IPS DF 4.7 (cell line): ENCODE measurements around the gene DSCAM.

ENCODE experiments used
- DNase-seq: peaks from one replicate; pipeline ENCODE4 v3.0.0-alpha.2; 2013; ENCODE audit warnings: low spot score; ENCODE audit errors: extremely low read depth

DSCAM gene

DNA sequence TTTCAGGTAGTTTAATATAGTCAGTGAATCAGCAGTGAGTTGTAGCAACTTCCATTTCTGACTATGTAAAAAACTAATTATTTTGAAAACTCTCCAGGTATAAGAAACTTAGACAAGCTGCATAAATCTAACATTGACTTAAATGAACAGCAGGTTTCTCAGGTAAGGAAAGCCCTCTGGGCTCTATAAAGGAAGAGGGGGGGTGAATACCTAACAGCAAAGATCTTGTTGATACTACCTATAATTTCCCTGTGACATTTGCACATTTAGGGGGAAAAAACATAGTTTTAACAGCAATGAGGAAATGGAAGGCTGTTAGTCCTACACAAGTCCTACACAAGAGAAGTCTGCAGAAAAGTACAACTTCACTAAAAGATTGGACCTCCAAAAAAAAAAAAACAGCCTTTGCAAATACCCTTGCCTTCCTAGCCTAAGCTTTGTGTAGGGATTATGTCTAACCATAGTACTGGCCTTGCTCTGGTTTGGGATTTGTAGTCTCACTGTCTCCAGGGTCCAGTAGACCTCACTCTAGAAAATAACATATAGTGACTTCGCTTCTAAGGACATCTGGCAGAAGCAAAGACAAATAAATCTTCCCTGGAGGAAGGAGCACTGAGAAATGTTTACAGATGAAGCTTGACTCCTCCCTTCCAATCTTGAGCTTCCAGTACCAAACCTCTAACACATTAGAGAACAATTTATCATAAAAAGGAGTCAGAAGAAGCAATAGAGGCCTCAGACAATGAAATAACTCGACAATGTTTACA, 459.8 kb downstream of the DSCAM start:
- DNase-seq = no peak

DNA sequence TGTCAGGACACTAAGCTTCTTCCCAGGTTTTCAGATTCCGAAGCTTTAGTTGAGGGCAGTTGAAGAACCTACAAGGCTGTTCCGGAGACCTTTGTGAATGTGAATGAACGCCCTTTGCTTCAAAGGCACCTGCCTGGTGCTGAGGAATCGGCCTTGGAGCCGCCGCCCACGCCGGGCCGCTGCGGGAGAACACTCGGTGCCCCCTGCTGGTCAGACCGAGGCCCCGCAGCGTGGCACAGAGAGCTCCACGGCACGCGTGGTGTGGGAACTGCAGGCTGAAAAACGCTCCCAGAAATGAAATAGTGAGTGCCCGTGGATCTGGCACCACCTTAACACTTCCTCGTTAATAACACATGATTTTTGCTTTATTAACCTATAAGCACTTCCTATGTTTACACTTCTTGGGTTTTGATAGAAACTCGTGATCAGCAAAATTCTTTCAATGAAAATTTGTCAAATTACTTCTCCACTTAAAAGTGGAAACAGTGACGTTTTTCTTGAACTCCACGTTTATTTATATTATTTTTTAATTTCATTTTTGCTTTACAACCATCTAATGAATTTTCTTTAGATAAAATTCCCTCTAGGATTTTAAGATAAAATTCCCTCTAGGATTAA, 460.6 kb downstream of the DSCAM start:
- peak; percentile 14 for DNase-seq

DNA sequence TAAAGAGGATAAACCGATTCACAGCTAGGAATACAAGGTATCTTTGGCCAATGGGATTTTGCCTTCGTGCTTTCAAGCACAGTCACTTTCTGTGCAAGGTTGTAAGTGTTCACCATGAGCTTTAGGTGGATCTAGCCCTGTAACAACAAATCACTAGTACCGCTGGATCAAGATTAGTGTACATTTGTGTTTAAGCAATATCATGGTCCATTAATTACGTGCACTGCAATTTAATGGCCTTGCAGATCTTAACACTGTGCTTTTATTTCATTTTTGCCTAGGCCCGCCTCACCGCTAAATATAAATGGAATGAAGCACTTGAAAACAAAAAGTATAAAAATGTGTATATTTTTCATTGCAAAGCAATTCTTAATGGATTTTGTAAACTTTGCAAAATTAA, 461.1 kb downstream of the DSCAM start:
- no peak for DNase-seq

GRCh38 chr21:40383951-40384350, 463.0 kb downstream of the DSCAM start:
- DNase-seq = no peak

DNA sequence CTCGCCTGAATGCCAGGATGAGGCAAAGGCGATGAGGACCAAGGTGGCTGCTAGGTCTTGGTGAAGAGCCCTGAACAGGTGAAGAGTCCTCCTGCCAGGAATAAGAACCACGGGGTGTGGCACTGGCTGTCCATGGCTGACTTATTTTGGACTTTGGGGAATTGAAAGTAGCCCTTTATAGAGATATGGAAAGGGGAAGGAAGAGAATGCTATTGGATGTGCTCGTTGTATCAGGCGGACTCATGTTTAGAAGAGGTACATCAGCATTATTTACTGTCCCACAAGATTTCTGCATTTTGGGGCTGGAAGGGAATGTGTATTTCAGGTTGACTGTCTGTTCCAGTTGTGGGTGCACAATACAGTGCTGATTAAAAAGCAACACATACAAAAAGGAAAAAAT, 465.8 kb downstream of the DSCAM start:
- no peak for DNase-seq

DNA sequence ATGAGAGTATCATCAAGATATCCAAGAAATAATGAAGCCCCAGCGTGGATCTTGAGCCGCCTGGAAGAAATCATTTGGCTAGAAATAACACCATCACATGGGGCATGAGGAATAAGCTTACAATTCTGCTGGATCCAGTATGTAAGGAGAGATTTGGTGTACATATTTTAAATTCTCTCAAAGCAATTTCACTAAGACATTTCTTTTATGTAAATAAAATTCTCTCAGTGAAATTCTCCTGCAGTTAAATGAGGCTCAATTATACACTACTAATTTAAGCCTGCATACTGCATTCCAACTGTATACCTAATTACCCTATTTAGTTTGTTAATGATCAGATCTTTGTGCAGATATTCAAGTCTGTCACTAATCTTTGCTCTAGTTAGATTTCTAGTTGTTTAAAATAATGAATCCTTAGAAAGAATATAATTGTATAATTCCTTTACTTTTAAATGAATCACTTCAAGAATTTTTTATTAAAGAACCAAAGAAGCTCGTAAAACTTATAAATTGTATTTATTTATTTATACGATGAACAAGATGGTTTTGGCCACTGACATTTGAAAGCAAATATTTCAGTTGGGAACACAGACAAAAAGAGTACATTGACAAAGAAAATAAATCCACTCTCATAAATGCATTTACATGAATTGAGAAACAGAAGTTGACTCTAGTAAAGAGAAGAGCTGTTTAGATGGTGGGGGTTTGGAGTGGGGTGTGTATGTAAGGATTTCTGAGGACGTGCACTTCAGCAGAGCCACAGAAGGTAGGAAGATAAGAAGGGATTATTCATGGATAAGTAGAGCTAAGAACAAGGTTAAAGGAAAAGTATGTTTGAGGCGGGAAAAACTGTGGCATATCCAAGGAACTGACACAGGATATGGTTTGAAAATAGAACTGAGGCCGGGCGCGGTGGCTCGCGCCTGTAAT, 466.8 kb downstream of the DSCAM start:
- no peak for DNase-seq

DNA sequence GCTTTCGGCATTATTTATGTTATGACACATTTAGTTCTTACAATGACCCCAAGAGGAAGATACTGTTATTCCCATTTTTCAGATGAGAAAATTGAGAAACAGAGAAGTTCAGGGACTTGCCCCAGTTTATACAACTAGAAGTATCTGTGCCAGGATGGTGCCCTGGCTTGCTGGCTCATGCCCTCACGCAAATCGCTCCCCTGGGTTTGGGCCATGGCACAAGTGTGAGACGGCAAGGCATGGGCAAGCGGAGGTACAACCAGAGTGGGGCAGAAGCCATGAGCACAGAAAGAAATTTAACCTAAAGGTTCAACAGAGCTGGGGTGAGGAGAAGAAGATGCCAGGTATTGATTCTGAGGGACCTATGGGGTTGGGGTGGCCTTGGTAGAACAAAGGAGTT, 469.8 kb downstream of the DSCAM start:
- DNase-seq = no peak

GRCh38 chr21:40373761-40374160, 473.2 kb downstream of the DSCAM start:
- no peak for DNase-seq

DNA sequence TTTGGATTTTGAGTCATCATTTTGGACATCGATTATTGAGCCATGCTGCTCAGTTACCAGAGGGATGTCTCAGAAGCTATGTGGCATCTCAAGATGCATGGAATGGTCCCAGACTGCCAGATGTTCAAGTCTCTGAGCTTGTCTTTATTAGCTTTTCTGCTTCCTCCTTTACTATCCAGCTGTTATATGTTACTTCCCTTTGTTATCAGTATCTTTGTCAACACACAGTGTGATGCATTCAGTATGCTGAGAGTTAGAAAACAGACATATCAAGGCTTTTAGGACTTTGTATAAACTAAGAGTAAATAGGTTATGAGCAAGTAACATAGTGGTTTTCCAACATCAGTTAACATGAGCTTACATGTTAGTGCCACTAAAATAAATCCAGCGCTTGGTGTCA, 474.5 kb downstream of the DSCAM start:
- DNase-seq = no peak

- no peak for DNase-seq
Measured at GRCh38 chr21:40371329-40371728, 475.6 kb downstream of the DSCAM start.

DNA sequence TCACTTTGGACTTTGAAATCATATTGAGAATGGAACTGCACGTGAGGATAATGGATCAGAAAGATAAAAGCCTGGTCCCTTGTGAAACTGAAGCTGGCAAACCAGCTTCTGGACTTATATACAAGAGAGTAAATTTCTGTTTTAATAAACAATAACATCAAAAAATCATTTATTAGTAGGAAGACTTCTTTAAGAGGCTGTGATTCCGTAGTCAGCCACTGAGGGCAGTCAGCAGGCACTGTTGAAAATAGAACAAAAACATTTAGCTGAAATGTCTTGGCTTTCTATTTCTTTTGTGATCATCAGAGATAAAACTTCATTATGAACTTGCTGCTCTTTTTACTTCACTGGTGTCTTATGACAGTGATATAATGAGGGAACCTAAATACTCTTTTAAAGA, 490.3 kb downstream of the DSCAM start:
- DNase-seq = no peak

DNA sequence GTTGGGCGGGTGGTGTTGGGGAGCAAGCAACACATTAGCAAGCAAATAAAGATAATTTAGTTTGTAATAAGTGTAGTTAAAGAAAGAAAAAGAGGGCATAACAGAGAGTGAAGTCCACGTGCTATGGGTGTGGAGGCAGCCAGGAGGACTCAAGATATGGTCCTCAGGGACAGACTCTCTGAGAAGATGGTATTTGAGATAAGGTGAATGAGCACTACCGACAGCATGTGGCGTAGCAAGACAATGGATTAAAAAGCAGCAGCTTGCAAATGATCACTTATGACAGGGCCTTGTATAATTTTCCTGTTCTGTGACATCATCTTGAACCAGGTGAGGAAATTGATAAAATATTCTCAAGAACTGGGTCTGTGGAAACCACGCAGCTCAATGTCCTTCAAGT, 491.9 kb downstream of the DSCAM start:
- no peak for DNase-seq

- no peak for DNase-seq
Measured at GRCh38 chr21:40351006-40351405, 496.0 kb downstream of the DSCAM start.

DNA sequence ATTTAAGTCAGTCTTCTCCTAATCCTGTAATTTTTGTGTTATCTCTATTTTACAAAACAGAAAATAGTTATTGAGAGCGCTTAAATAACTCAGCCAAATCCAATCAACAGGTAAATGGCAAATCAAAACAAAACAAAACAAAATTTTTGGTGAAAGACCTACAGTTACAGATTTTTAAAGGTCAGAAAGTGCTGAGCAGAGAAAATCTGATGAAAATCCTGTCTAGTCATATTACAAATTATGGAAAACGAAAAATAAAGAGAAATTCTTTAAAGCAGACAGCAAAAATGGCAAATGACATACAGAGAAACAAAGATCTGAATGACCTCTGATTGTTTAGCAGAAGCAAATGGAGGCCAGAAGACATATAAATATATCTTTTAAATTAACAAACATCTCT, 497.4 kb downstream of the DSCAM start:
- DNase-seq = no peak

GRCh38 chr21:40345711-40346321, 501.1 kb downstream of the DSCAM start:
- DNase-seq = no peak

DNA sequence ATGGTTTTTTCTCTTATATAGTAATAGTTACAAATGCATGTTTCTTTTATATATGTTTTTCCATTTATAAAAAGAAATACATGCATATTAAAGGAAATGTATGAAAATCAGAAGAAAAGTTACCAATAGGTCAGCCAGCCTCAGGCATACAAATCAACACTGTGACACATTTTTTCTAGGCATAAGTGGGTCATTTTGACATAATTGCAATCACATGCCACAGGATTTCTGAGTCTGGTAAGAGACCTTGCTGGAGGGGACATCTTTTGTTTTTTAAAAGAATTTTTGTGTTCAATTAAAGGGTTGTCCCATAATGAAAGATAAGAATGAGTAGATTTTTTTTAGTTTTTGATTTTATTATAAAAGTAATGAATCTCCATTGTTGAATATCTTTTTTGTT, 506.6 kb downstream of the DSCAM start:
- no peak for DNase-seq

- no peak for DNase-seq
Measured at GRCh38 chr21:40339050-40339449, 507.9 kb downstream of the DSCAM start.

DNA sequence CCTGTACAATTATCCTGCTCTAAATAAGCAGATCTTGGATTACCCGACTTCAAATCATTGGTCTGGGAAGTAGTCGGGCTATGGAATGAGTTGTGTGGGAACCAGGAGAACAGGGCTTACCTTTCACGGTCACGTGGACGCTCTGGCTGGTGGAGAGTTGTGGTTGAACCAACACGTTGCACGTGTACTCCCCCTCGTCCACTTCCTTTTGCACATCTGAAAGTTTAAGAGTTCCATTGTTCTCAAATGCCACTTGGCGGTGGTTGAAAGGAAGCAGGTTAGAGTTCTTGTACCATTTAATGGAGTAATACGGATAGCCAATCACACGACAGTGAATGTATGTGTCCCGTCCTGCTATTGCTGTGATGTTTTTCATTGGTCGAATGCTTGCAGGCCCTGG, 509.0 kb downstream of the DSCAM start:
- no peak for DNase-seq

- DNase-seq = no peak
Measured at GRCh38 chr21:40335704-40336103, 511.3 kb downstream of the DSCAM start.

DNA sequence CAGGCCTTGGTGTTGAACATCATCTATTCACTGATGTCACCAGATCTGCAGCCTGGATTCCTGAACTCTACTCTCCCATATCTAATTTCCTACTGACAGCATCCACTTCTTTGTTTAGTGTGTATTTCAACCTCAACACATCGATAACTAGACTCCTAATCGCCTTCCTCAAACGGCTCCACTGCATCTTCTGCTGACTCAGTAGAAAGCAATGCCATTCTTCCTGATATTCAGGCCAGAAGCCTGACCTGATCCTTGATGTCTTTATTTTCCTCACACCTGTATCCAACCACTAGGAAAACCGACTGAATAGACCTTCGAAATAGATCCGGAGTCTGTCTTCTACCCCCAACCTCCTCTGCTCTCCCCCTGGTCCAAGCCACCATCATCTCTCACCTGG, 512.8 kb downstream of the DSCAM start:
- DNase-seq = no peak

DNA sequence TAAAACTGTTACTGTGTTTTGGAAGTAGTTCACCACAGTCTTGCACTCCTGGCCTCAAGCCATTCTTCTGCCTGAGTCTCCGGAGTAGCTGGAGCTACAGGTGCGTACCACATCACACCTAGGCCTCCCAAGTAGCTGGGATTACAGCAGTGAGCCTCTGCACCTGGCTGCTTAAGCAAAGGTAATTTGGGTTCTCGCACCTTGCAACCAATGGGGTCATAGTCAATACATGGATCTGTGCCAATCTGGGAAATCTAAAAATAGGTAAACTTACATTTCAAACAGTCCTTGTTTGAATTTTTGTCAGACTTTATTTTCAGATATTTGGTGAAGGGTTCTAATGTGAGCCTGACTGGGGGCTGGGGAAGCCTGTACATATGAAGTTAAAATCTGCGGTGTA, 513.2 kb downstream of the DSCAM start:
- no peak for DNase-seq

GRCh38 chr21:40331804-40332203, 515.2 kb downstream of the DSCAM start:
- no peak for DNase-seq
